HL-60 (cell line): Measurements from ENCODE around the gene ST6GALNAC6.

Experiments
- GABPA ChIP-seq: IDR thresholded peaks from 2 replicates; pipeline ENCODE4 v1.6.1; 2012; ENCODE audit warnings: low read depth
- POLR2AphosphoS5 ChIP-seq: IDR thresholded peaks from 2 replicates; pipeline ENCODE4 v1.6.1; 2012; ENCODE audit warnings: low read depth
- SPI1 ChIP-seq: IDR thresholded peaks from 2 replicates; pipeline ENCODE4 v1.6.1; 2012; ENCODE audit warnings: low read depth, mild to moderate bottlenecking, borderline replicate concordance
- TF ChIP-seq, protein P1 (sequence below): IDR thresholded peaks from one replicate; pipeline ENCODE4 v1.5.1; 2011; ENCODE audit warnings: low read length, control low read depth, inconsistent platforms; ENCODE audit not compliant: insufficient read depth
- TF ChIP-seq, protein P2 (sequence below): IDR thresholded peaks from 2 replicates; pipeline ENCODE4 v1.6.1; 2012; ENCODE audit warnings: low read depth; ENCODE audit not compliant: insufficient replicate concordance

DNA sequence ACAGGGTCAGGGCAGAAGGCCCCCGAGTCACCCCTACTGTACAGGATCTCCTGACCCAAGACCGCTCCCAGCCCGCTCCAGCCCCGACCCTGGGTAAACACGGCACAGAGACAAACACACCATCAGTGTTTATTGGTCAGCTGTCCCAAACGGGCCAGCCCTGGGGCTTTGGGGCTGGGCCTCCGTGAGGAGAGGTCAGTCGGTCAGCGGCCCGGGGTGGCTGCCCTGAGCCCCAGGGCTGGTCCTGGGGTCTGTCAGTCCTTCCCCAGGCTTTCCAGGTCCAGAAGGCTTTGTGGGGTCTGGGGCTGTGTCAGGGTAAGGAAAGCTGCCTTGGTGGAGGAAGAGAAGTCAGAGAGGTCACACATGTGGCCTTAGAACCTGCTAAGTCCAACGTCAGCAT, 35.6 kb upstream of the ST6GALNAC6 start:
- TF ChIP-seq, protein P1, sequence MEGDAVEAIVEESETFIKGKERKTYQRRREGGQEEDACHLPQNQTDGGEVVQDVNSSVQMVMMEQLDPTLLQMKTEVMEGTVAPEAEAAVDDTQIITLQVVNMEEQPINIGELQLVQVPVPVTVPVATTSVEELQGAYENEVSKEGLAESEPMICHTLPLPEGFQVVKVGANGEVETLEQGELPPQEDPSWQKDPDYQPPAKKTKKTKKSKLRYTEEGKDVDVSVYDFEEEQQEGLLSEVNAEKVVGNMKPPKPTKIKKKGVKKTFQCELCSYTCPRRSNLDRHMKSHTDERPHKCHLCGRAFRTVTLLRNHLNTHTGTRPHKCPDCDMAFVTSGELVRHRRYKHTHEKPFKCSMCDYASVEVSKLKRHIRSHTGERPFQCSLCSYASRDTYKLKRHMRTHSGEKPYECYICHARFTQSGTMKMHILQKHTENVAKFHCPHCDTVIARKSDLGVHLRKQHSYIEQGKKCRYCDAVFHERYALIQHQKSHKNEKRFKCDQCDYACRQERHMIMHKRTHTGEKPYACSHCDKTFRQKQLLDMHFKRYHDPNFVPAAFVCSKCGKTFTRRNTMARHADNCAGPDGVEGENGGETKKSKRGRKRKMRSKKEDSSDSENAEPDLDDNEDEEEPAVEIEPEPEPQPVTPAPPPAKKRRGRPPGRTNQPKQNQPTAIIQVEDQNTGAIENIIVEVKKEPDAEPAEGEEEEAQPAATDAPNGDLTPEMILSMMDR: no peak
- no peak for TF ChIP-seq SPI1
- TF ChIP-seq GABPA: no peak
- TF ChIP-seq, protein P2, sequence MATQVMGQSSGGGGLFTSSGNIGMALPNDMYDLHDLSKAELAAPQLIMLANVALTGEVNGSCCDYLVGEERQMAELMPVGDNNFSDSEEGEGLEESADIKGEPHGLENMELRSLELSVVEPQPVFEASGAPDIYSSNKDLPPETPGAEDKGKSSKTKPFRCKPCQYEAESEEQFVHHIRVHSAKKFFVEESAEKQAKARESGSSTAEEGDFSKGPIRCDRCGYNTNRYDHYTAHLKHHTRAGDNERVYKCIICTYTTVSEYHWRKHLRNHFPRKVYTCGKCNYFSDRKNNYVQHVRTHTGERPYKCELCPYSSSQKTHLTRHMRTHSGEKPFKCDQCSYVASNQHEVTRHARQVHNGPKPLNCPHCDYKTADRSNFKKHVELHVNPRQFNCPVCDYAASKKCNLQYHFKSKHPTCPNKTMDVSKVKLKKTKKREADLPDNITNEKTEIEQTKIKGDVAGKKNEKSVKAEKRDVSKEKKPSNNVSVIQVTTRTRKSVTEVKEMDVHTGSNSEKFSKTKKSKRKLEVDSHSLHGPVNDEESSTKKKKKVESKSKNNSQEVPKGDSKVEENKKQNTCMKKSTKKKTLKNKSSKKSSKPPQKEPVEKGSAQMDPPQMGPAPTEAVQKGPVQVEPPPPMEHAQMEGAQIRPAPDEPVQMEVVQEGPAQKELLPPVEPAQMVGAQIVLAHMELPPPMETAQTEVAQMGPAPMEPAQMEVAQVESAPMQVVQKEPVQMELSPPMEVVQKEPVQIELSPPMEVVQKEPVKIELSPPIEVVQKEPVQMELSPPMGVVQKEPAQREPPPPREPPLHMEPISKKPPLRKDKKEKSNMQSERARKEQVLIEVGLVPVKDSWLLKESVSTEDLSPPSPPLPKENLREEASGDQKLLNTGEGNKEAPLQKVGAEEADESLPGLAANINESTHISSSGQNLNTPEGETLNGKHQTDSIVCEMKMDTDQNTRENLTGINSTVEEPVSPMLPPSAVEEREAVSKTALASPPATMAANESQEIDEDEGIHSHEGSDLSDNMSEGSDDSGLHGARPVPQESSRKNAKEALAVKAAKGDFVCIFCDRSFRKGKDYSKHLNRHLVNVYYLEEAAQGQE: no peak
- no peak for TF ChIP-seq POLR2AphosphoS5
